SK-N-MC (cell line): Measurements from ENCODE around the gene SNAI1.

Source experiments
- EZH2 ChIP-seq: fragments of 200-600 bp; sonication (generic); IDR thresholded peaks from one replicate; pipeline ENCODE4 v1.6.1; 2017; ENCODE audit warnings: antibody characterized with exemption
- POLR2AphosphoS5 ChIP-seq: IDR thresholded peaks from 2 replicates; pipeline ENCODE4 v1.6.1; 2012; ENCODE audit warnings: mild to moderate bottlenecking, low read depth, low read length, borderline replicate concordance

DNA sequence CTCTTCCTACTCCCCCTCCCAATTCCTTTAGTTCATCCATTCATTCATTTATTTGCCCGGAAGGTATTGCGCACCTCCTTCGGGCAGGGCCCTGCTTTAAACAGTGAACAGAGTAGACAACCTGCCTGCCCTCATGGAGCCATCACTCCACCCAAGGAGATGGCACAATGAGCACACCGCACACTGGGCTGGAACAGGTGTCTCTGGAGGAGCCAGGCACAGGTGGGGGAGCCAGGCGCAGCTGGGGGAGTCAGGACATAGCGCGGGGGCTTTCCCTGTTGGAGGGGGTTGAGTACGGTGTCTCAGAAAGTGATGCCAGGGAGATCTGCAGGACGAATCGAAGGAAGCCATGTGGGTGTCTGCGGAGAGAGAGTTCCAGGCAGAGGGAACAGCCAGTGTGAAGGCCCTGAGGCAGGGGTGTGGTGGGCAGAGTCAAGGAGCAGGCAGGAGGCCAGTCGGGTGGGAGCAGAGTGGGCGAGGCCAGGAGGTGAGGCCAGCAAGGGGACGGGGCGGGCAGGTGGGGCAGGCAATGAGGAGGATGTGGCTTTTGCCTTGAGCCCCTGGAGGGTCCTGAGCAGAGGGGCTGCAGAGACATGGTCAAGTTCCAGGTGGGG is 46.4 kb downstream of the SNAI1 start:
- TF ChIP-seq EZH2 (no peak), POLR2AphosphoS5 (no peak)
